ENCODE results near the gene CEP135.

DNA sequence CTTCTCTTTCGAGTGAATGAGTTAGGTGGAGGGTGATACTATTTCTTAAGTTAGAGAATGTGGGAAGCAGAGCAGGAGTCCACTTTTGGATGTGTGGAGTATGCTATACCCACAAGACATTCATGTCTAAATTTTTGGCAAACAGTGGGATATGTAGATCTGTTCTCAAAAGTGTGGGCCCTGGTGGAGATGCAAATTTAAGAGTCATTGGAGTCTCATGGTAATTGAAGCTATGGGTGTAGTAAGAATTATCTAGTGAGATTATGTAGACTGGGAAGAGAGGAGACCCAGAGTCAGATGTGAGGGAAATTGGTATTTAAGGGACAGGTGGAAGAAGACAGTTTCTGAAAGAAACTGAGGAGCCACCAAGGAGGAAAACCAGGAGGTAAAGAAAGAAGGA lies 7.0 kb downstream of the CEP135 start:
- no peak for TF ChIP-seq POLR2AphosphoS5 (IDR thresholded peaks at IDR 0.05; ENCODE audit: low read depth, low read length)
- no peak for TF ChIP-seq TAF1 (IDR thresholded peaks at IDR 0.05; ENCODE audit: low read depth, low read length)
- TF ChIP-seq SPI1 (IDR thresholded peaks at IDR 0.05; ENCODE audit: low read depth, low read length) = no peak
